ENCODE measurements around the gene PDHX.

The PDHX gene

DNA sequence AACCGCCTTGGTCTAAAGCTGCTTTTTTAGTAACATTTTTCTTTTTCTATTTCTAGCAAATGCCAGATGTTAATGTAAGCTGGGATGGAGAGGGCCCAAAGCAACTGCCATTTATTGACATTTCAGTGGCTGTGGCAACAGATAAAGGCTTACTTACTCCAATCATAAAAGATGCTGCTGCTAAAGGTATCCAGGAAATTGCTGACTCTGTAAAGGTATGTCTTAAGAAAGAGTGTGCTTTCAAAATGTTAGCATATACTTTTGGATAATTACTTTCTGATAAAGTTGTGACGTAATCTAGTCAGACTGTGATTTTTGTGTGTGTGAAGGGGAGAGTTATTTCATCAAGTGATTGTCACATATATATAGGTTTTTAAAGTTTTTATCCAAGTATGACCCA lies 68.1 kb downstream of the PDHX start:
- DNase-seq (ENCODE audit: low read depth) = no peak
- TF ChIP-seq, protein P1, sequence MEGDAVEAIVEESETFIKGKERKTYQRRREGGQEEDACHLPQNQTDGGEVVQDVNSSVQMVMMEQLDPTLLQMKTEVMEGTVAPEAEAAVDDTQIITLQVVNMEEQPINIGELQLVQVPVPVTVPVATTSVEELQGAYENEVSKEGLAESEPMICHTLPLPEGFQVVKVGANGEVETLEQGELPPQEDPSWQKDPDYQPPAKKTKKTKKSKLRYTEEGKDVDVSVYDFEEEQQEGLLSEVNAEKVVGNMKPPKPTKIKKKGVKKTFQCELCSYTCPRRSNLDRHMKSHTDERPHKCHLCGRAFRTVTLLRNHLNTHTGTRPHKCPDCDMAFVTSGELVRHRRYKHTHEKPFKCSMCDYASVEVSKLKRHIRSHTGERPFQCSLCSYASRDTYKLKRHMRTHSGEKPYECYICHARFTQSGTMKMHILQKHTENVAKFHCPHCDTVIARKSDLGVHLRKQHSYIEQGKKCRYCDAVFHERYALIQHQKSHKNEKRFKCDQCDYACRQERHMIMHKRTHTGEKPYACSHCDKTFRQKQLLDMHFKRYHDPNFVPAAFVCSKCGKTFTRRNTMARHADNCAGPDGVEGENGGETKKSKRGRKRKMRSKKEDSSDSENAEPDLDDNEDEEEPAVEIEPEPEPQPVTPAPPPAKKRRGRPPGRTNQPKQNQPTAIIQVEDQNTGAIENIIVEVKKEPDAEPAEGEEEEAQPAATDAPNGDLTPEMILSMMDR (conservative IDR thresholded peaks at IDR 0.05; ENCODE audit: control insufficient read depth, insufficient read depth, low read depth, low read length) = no peak
- no peak overlapping the region for H3K4me3 ChIP-seq (ENCODE audit: control insufficient read depth, low read depth, low read length)

DNA sequence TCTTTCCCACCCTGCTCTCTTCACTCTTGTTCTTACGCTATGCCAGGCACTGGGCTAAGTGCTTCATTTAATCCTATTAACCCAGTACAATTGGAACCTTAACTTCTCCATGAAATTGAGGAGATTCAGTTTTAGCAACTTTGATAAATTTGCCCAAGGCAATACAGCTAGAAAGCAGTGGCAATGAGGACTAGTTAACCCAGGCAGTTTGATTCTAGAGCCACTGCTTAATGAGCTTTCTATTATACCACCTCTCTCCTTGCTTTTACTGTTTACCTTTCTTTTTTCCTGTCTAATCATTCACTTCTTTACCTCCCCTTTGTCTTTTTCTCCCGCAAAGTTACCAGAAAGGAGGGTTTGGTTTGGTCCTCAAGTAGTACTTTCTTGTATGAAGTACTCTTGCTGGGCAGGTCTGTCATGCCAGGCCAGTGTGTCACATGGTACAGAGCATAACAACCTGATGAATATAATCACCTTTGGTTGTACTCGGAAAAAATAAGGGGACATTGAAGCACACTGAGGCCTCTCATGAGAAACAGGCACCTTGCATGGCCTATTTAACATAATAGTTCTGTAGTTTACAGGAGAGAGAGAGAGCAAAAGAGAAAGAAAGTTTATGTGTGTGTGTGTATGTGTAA lies 70.6 kb downstream of the PDHX start:
- H3K4me3 ChIP-seq (ENCODE audit: control insufficient read depth, low read depth, low read length) = no peak overlapping the region
- DNase-seq (ENCODE audit: low read depth) = no peak

DNA sequence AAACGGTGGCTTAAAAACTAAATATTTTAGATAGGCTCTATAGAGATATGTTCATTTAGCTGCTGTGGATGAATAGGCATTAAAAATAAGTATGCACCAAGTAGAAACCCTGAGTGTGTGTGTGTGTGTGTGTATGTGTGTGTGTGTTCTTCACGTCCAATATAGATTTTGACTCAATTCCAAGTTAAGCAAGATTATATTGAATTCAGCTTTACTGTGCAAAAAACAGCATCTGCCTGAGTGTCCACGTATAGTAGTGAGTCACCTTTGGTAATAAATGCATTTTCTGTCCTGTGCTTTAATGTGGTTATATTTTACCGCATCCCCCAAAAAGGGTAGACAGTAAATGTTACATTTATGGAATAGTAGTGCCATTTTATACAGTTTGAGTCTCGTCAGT lies 71.2 kb downstream of the PDHX start:
- DNase-seq (ENCODE audit: low read depth) = peak; percentile 69
- H3K4me3 ChIP-seq (ENCODE audit: control insufficient read depth, low read depth, low read length) = no peak overlapping the region
- TF ChIP-seq, protein P1 (conservative IDR thresholded peaks at IDR 0.05; ENCODE audit: control insufficient read depth, insufficient read depth, low read depth, low read length) = no peak

More for the DNA sequence above, 70.6 kb downstream of the PDHX start:
- TF ChIP-seq, protein P1 (conservative IDR thresholded peaks at IDR 0.05; ENCODE audit: control insufficient read depth, insufficient read depth, low read depth, low read length) = no peak

DNA sequence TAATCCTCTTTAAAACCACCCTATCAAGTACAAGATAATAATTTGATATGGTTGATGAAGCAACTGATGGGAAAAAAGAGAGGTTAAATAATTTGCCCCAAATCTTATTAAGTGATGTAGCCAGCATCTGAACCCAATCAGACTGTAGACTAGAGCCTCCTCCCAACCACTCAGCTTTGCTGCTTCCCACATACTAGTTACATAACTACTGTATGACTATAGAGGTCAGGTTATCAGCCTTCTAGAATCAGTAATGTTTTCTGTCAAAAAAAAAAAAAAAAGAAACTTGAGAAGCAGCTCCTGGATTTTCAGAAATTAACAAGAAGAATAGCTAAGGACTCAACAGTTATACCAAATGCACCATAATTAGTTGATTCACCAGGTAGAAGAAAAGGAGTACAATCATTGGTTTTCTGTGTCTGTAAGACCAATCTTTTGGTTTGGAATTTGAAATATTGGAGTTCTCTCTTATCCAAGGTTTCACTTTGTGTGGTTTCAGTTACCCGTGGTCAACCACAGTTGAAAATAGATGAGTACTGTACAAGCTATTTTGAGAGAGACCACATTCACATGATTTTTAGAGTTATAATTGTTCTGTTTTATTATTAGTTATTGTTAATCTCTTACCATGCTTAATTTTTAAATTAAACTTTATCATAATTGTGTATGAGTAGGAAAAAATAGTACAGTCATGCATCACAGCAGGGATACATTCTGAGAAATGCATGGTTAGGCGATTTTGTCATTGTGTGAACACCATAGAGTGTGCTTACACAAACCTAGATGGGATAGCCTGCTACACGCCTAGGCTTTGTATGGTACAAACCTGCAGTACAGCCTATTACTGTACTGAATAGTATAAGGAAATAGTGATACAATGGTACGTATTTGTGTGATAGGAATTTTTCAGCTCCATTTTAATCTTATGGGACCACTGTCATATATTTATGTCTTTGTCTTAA lies 72.2 kb downstream of the PDHX start:
- TF ChIP-seq, protein P1 (conservative IDR thresholded peaks at IDR 0.05; ENCODE audit: control insufficient read depth, insufficient read depth, low read depth, low read length) = no peak
- H3K4me3 ChIP-seq (ENCODE audit: control insufficient read depth, low read depth, low read length) = no peak overlapping the region

DNA sequence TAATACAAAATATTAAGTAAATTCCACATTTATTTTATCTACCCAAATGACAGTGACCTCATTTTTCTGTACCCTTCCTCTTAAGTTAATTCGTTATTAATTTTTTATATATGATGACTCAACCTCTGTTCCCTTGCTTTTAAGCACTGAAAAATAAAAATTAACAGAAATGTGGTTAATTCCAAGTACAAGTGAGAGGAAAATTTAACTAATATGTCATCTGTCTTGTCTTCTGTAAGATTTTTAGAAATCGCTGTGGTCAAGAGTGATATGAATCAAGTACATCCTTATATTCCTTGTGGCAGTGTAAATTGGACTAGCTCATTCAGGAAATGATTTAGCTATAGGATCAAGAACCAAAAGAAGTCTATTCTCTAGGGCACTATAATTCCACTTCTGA lies 74.5 kb downstream of the PDHX start:
- H3K4me3 ChIP-seq (ENCODE audit: control insufficient read depth, low read depth, low read length) = no peak overlapping the region
- TF ChIP-seq, protein P1 (conservative IDR thresholded peaks at IDR 0.05; ENCODE audit: control insufficient read depth, insufficient read depth, low read depth, low read length) = no peak
- DNase-seq (ENCODE audit: low read depth) = no peak

More for the DNA sequence above, 72.2 kb downstream of the PDHX start:
- DNase-seq (ENCODE audit: low read depth) = peak; percentile 34

DNA sequence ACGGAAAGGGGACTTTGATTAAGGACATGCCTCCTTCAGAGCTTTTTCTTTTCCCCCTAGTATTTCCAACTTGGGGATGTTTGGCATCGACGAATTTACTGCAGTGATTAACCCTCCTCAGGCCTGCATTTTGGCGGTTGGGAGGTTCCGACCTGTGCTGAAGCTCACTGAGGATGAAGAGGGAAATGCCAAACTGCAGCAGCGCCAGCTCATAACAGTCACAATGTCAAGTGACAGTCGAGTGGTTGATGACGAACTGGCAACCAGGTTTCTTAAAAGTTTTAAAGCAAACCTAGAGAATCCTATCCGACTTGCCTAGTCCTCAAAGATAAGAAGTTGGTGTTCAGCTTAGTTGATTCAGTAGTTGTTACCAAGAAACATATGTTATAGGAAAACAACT lies 78.4 kb downstream of the PDHX start:
- DNase-seq (ENCODE audit: low read depth) = no peak
- TF ChIP-seq, protein P1 (conservative IDR thresholded peaks at IDR 0.05; ENCODE audit: control insufficient read depth, insufficient read depth, low read depth, low read length) = no peak
- H3K4me3 ChIP-seq (ENCODE audit: control insufficient read depth, low read depth, low read length) = no peak overlapping the region
